Measurements from ENCODE around the gene XPO5.
"Not testable (repeated sequence)": the region's sequence is repeated elsewhere in the genome, so short reads cannot be mapped to it uniquely, and the experiment has no call there.

XPO5 gene

GRCh38 chr6:43575772-43576551, at the start of gene XPO5, which contains the start of gene POLH:
TSS of gene XPO5 (minus strand) at chr6:43576038. CDS start at chr6:43575864, 174 bp downstream.
TSS of gene POLH (plus strand) at chr6:43576185. CDS start at chr6:43582320, 6,135 bp downstream.
- DNase-seq, result peak; percentile 89

DNA sequence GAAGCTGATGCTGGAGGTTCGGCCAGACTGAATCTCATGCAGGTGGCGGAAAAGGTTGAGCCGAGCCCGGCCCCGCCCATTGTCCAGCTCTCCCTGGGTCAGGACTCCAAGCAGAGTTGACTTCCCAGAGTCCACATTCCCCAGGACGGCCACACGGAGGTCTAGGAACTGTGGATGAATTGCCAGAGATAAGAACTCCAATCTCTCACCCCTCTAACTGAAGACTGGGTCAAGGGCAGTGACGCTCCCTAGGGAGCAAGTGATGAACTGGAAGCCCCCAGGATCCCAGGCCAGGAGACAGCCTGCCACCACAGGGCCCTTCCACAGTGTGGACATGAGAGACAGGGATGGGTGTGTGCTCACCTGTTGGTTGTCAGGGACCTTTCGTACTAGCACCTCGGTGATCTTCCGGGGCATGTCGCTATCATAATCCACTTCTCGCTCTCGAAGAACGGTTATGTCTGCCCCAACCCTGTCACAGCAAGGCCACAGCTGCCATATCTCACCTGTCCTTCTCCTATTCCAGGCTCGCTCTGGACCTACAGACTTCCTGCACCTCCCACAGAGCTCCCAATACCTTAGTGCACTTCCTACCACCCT, 49.7 kb upstream of the XPO5 start:
- no peak for DNase-seq

GRCh38 chr6:43624786-43625288, 49.0 kb upstream of the XPO5 start:
- DNase-seq, result no peak

- no peak for DNase-seq
These were observed 48.3 kb upstream of the XPO5 start for GRCh38 chr6:43623880-43624785.

DNA sequence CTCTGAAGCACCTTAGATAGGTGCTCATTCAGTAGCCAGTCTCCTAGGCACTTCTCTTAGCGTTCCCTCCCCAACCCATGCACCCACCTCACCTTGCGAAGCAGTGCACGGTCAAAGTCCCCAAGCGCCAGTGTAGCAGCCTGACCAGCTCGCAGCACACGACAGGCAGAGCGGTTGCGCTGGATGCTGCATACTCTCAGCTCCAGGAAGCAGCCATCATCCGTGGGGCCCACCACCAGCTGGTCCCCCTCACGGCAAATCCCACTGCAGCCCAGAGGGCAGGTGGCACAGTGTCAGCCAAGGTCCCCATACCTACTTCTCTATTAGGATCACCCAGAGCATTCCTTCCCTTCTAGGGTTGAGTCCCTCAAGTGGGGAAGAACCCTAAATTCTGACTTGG, 46.7 kb upstream of the XPO5 start:
- no peak for DNase-seq

- DNase-seq, result no peak
These were observed 46.0 kb upstream of the XPO5 start for GRCh38 chr6:43621836-43622180.

GRCh38 chr6:43621078-43621835, 45.4 kb upstream of the XPO5 start:
- DNase-seq, result no peak

GRCh38 chr6:43616725-43617472, 41.1 kb upstream of the XPO5 start:
- no peak for DNase-seq

DNA sequence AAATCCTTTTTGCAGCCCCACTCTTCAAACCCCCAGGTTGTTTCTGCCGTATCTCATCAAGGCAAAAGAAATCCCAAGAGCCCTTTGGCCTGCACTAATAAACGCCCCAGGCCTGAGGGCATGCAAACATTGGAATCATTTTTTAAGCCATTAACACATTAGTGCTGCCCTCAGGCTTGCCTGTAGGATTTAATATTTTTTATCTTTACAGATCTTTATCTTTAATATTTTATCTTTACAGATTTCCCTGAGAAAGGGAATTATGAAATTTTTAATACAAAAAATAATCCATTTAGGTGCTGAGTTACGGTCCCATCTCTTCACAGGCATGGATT, 38.5 kb upstream of the XPO5 start:
- DNase-seq, result no peak

DNA sequence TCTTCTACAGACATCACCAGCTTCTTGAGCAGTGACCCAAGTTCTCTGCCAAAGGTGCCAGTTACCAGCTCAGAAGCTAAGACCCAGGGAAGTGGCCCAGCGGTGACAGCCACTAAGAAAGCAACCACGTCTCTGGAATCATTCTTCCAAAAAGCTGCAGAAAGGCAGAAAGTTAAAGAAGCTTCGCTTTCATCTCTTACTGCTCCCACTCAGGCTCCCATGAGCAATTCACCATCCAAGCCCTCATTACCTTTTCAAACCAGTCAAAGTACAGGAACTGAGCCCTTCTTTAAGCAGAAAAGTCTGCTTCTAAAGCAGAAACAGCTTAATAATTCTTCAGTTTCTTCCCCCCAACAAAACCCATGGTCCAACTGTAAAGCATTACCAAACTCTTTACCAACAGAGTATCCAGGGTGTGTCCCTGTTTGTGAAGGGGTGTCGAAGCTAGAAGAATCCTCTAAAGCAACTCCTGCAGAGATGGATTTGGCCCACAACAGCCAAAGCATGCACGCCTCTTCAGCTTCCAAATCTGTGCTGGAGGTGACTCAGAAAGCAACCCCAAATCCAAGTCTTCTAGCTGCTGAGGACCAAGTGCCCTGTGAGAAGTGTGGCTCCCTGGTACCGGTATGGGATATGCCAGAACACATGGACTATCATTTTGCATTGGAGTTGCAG, 38.0 kb upstream of the XPO5 start:
- no peak for DNase-seq

DNA sequence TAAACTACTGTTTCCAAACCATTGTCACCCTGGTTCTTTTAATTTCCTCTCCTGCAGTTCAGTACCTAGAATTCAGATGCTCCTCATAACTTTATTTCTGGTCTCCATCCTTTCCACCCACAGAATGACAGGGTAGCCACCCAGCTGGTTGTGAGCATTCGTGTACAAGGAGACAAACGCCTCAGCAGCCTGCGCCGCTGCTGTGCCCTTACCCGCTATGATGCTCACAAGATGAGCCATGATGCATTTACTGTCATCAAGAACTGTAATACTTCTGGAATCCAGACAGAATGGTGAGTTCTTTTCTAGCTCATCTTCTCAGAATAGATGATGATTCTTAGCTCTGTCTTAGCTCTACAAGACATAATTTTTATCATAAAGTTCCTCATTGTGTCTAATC, 34.6 kb upstream of the XPO5 start:
- DNase-seq, result no peak

DNA sequence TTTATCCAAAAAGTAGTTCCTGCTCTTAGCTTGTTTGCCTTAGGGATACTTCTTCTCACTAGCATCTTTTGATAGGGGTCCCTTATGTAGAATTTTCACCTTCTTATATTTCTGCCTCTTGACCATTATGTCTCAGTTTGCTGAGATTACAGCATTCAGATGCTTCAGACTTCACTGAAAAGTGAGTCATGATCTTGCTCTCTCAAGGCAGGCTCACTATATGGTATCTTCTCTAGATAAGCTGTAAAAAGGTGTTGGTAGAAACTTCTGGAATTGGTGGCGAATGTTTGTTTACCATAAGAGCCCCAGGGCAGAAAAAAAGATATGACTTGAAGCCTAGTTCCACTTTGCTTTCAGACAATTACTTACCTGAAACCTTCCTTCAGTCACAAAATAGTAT, 33.6 kb upstream of the XPO5 start:
- no peak for DNase-seq

- no peak for DNase-seq
These were observed 33.0 kb upstream of the XPO5 start for GRCh38 chr6:43608807-43609206.

GRCh38 chr6:43608310-43608763, 32.5 kb upstream of the XPO5 start:
- DNase-seq, result peak; percentile 78

- DNase-seq, result no peak
These were observed 30.2 kb upstream of the XPO5 start for GRCh38 chr6:43606019-43606418.

GRCh38 chr6:43604174-43604573, 28.3 kb upstream of the XPO5 start:
- DNase-seq, result peak; percentile 79

GRCh38 chr6:43600595-43600994, 24.8 kb upstream of the XPO5 start:
- no peak for DNase-seq

DNA sequence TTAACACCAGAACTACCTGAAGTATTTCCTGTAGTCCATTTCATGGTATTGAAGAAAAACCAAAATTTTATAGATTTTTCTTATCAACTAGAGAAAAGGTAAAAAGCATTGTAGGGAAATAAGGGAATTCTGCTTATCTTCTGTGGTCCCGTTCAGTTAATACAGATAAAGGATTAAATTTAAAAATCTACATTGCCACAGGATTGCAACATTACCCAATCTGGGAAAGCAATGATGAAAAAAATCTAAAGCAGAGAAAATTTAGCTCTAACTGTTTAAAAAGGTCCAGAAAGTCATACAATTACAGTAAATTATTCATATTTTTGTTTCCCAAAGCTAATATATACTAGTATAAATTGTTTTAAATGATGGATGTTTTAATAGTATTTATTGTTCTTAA, 18.1 kb upstream of the XPO5 start:
- no peak for DNase-seq

DNA sequence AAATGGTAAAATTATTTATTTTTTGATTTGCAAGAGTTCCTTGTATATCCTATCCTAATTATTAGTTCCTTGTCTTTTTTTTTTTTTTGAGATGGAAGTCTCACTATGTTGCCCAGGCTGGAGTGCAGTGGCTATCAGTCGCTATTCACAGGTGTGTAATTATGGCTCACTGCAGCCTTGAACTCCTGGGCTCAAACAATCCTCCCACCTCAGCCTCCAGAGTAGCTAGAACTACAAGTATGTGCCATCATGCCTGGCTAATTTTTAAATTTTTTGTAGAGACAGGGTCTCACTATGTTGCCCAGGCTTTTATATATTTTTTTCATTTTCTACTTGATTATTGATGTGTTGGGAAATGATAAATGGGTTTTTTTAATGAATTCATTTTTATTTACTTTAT, 13.7 kb upstream of the XPO5 start:
- DNase-seq, result not testable (repeated sequence)

DNA sequence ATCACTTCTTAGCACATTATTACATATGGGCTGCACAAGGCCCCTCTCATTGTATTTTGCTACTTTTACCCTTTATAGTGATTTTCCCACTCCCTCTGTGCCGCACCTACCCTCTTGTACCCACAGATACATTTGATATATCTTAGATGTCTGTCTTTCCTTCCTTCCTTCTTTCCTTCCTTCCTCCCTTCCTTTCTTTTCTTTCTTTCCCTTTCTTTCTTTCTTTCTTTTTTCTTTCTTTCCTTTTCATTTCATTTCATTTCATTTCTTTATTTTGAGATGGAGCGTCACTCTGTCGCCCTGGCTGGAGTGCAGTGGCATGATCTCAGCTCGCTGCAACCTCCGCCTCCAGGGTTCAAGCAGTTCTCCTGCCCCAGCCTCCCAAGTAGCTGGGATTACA, 12.4 kb upstream of the XPO5 start:
- DNase-seq, result no peak

DNA sequence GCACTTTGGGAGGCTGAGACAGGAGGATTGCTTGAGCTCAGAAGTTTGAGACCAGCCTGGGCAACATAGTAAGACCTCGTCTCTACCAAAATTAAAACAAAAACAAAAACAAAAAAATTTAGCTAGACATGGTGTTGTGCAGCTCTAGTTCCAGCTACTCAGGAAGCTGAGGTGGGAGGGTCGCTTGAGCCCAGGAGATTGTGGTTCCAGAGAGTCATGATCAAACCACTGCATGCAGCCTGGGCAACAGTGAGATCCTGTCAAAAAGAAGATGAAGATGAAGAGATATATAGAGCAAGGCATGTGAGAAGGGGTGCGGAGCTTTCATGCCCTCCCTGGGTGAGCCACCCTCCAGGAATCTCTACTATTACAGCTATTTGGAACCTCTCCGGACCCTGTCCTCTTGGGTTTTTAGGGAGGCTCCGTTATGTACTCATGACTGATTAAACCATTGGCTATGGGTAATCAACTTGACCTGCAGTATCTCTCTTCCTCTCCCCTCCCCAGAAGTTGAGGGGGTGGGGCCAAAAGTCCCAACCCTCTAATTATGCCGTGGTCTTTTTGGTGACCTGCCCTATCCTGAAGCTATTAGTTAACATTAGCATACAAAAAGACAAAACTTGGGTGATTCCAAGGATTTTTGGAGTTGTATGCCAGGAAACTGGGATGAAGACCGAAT, 9.2 kb upstream of the XPO5 start:
- peak; percentile 46 for DNase-seq

Measured in fibroblast of upper back skin (primary cell).